NCI-H1092 (cell line): ENCODE data around the gene CLEC2D.
"Not testable (repeated sequence)": the region's sequence is repeated elsewhere in the genome, so short reads cannot be mapped to it uniquely, and the experiment has no call there.

Source experiments
- DNase-seq: peaks from one replicate; lab custom pipeline; 2025; lab: John Stamatoyannopoulos, UW

CLEC2D gene

DNA sequence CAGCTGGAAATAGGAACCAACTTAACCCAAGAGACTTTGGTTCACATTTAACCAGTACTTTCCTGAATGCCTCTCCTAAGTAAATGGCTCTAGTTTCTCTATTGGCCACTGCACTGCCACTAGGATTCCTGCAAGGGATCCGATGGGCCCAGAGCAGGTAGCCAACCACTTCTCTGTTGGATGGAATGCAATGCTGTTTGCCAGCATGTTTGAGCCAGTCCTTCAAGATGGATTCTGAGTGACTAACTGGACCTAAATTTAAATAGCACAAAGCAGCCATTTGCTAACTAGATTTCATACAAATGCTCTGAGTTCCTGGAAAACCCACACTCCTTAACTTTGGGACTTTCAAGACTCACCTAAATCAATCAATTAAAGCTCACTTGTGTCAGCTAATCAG lies 9.5 kb upstream of the CLEC2D start:
- DNase-seq, result no peak

DNA sequence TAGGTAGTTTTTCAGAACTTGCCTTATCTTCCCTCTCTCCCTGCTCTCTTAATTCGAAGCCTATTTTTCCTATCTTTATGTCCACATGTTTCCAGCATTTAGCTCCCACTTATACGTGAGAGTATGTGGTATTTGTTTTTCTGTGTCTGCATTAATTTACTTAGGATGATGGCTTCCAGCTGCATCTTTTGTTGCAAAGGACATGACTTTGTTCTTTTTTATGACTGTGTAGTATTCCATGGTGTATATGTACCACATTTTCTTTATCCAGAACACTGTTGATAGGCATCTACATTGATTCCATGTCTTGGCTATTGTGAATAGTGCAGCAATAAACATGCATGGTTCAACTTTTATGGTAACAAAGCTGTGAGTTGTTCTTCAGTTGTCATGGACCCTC lies 7.8 kb upstream of the CLEC2D start:
- no peak for DNase-seq

GRCh38 chr12:9662488-9662887 lies 7.0 kb upstream of the CLEC2D start:
- DNase-seq, result no peak

DNA sequence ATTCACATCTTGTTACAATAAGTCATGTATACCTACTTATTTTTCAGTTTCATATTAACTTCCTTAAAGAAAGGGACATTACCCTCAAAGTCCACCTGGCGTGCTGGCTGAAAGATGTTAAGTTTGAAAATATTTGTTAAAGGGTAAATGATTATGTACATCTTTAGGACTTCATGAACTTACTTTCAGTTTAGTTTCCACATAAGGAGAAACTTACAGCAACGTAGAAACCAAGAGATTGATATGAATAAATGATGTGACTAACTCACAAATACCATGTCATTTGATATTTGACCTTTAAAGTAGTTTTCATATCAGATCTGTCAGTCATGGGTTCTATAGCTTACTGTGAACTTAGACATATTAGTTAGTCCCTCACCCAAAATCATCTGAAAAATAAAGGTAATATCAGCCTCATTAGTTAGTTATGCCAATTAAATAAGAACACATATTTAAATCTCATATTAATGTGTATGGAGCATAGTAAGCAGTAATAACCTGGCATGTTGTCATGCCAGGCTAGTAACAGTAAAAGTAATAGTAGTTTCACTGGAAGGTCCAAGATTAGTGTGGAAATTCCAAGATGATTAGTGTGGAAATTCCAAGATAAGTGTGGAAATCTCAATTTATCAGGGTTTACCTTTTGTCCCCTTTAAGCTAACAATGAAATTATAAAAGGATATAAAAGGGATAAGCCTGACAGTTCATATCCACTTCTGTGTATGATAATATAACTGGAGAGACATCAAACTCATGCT lies 1.9 kb upstream of the CLEC2D start:
- no peak for DNase-seq

DNA sequence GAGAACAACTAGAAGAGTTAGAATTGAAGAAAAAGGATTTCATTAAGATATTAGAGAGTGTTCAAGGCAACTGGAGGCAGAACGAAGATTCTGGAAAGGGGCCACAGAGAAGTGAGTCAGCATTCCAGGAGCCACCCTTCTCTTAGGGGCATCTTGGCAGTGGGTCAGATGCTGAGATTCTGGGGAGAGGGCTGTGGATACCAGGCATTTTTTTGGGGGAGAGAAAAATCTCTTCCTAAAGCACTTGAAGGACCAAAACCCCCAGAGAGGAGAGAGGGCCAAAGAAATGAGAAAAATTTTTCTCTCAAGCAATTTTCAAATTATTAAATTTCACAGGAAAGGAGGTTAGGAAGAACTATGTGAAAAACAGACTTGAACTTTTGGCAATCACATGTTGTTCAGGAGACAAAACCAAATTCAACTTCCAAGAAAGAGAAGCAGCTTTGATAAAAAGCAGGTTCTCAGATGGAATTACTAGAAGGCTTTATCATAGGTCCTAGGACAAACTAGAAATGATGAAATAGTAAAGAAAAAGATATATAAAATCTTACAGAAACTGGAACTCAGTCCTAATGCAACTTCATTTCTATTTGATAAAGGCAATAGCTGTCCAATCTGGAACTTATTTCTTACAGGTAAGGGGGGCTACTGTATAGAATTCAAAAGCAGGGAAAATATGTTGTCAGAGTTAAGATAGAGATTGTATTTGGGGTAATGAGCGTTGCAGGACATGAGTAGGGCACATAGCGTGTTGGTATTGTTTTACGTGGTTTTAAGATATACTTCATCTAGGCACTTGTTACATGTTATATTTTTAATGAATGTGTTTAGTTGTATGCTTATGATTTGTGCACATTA lies 1.1 kb upstream of the CLEC2D start:
- no peak for DNase-seq

GRCh38 chr12:9669019-9669326 lies 540 bp upstream of the CLEC2D start:
- DNase-seq, result no peak

GRCh38 chr12:9672340-9672739 lies 2.8 kb downstream of the CLEC2D start:
- DNase-seq, result not testable (repeated sequence)

GRCh38 chr12:9673404-9674225 lies 4.1 kb downstream of the CLEC2D start:
- no peak for DNase-seq

DNA sequence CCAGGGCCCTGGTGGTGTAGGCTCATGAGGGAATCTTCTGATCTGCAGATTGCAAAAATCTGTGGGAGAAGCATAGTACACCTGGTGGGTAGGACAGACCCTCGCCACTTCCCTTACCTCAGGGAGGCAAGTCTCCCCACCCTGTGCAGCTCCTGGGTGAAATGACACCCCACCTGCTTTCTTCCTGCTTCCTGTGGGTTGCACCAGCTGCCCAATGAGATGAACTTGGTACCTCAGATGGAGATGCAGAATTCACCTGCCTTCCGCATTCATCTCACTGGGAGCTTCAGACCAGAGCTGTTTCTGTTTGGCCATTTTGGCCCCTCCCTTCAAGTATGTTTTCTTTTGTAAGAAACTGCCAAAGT lies 4.7 kb downstream of the CLEC2D start:
- no peak for DNase-seq

GRCh38 chr12:9682508-9682907 lies 13.0 kb downstream of the CLEC2D start:
- not testable (repeated sequence) for DNase-seq

- not testable (repeated sequence) for DNase-seq
These were observed 13.4 kb downstream of the CLEC2D start for GRCh38 chr12:9682949-9683348.

DNA sequence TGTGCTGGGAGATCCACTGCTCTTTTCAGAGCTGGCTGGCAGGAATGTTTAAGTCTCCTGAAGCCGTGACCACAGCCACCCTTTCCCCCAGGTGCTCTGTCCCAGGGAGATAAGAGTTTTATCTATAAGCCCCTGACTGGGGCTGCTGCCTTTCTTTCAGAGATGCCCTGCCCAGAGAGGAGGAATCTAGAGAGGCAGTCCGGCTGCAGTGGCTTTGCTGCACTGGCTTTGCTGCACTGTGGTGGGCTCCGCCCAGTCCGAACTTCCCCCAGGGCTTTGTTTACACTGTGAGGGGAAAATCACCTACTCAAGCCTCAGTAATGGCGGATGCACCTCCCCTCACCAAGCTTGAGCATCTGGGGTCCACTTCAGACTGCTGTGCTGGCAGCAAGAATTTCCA lies 15.9 kb downstream of the CLEC2D start:
- DNase-seq, result not testable (repeated sequence)

GRCh38 chr12:9685915-9686314 lies 16.4 kb downstream of the CLEC2D start:
- no peak for DNase-seq

GRCh38 chr12:9687228-9687627 lies 17.7 kb downstream of the CLEC2D start:
- DNase-seq, result no peak

DNA sequence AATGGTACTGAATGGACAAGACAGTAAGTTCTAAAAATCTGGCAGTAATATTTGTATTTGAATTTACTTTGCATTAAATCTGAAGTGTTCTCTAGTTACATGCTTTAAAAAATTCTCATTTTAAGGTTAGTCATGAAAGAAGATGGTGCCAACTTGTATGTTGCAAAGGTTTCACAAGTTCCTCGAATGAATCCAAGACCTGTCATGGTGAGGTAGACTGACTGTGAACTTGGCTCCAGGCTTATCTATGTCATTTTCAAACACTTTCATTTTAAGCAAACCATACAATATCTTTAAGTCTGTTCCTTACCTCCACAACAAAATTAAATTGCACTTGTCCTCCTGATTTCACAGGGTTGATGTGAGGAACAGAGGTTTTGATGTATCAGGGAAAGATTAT lies 23.4 kb downstream of the CLEC2D start:
- DNase-seq, result no peak

GRCh38 chr12:9694241-9694640 lies 24.7 kb downstream of the CLEC2D start:
- DNase-seq, result no peak

DNA sequence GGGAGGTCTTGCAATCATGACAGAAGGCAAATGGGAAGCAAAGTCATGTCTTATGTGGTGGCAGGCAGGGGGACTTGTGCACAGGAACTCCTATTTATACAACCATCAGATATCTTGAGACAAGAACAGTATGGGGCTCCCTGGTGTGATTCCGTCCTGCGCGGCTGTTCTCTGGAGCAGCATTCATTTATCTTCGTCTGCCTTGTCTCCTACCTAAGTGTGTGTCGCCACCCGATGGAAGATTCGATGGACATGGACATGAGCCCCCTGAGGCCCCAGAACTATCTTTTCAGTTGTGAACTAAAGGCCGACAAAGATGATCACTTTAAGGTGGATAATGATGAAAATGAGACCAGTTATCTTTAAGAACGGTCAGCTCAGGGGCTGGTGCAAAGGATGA lies 25.6 kb downstream of the CLEC2D start:
- not testable (repeated sequence) for DNase-seq

GRCh38 chr12:9695661-9696060 lies 26.1 kb downstream of the CLEC2D start:
- not testable (repeated sequence) for DNase-seq

GRCh38 chr12:9697619-9698018 lies 28.1 kb downstream of the CLEC2D start:
- no peak for DNase-seq

- no peak for DNase-seq
These were observed 29.2 kb downstream of the CLEC2D start for GRCh38 chr12:9698681-9699080.

GRCh38 chr12:9699269-9699897 lies 29.9 kb downstream of the CLEC2D start:
- no peak for DNase-seq

DNA sequence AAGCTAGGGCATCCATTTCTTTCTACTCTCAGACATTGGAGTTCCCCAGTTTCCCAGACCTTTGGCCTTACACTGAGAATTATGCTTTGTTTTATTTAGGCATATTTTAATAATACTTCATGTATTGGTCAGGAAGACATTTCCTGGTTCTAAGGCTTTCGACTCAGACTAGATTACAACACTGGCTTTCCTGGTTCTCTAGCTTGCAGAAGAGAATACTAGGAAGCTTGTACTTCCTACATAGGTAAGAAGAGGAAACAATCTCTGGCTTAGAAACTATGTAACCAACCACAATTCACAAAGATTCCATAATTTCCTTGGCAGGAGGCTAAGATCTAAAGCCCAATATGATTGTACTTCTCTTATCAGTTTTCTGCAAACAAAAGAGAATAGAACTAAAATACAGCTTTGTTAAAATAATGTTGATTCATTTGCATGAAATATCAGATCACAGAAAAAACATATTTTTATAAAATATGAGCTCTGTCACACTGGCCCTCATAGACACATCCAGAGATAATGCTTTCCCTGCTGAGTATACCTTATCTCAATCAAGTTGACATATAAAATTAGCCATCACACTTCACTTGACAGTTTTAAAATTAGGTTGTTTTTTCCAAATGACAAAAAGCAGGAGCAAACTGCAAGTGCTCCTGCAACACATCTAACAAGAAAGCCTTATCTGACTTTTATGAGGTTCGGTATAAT lies 30.5 kb downstream of the CLEC2D start:
- DNase-seq, result no peak
